A549 (cell line): ENCODE measurements around the gene CUL2.
"Not testable (repeated sequence)": the region's sequence is repeated elsewhere in the genome, so short reads cannot be mapped to it uniquely, and the experiment has no call there.

Experiments used
- CHD2 ChIP-seq: fragments of 150-350 bp; IDR thresholded peaks from 2 replicates; pipeline ENCODE4 v1.6.1; 2014; ENCODE audit warnings: low read length; ENCODE audit not compliant: partially characterized antibody
- EP300 ChIP-seq, 2 experiments: fragments of >200 bp; sonication (Bioruptor Twin); formaldehyde crosslinking; IDR thresholded peaks; 2 replicates in 1 of 2; 3 replicates in 1 of 2; pipeline ENCODE4 v1.6.1; 2016 to 2017
- HOXA7 ChIP-seq: fragments of 250-450 bp; sonication (Bioruptor Pico); IDR thresholded peaks from 2 replicates; pipeline ENCODE4 v1.5.0; 2020; ENCODE audit warnings: mild to moderate bottlenecking, moderate library complexity
- JUNB ChIP-seq: fragments of >200 bp; sonication (Bioruptor Twin); formaldehyde crosslinking; IDR thresholded peaks from 2 replicates; pipeline ENCODE4 v1.6.1; 2016
- KDM5A ChIP-seq: fragments of 200-600 bp; sonication (generic); IDR thresholded peaks from 2 replicates; pipeline ENCODE4 v1.6.1; 2016; ENCODE audit warnings: antibody characterized with exemption, mild to moderate bottlenecking
- MAZ ChIP-seq: fragments of 150-350 bp; IDR thresholded peaks from 2 replicates; pipeline ENCODE4 v1.6.1; 2014; ENCODE audit warnings: antibody characterized with exemption, low read depth, low read length, borderline replicate concordance
- MYC ChIP-seq: IDR thresholded peaks from 2 replicates; pipeline ENCODE4 v1.6.1; 2012; ENCODE audit warnings: mild to moderate bottlenecking, inconsistent platforms, low read length, improper control_type of control experiment, borderline replicate concordance
- POLR2A ChIP-seq: IDR thresholded peaks from 2 replicates; pipeline ENCODE4 v1.6.1; 2012; ENCODE audit warnings: mild to moderate bottlenecking, low read length
- RNF2 ChIP-seq: fragments of 200-600 bp; sonication (generic); IDR thresholded peaks from 2 replicates; pipeline ENCODE4 v1.6.1; 2016; ENCODE audit warnings: low read depth, mild to moderate bottlenecking, antibody characterized with exemption, moderate library complexity, borderline replicate concordance
- TF ChIP-seq, protein P1 (sequence below): fragments of >200 bp; sonication (Bioruptor Twin); formaldehyde crosslinking; IDR thresholded peaks from 3 replicates; pipeline ENCODE4 v1.5.1; 2016

DNA sequence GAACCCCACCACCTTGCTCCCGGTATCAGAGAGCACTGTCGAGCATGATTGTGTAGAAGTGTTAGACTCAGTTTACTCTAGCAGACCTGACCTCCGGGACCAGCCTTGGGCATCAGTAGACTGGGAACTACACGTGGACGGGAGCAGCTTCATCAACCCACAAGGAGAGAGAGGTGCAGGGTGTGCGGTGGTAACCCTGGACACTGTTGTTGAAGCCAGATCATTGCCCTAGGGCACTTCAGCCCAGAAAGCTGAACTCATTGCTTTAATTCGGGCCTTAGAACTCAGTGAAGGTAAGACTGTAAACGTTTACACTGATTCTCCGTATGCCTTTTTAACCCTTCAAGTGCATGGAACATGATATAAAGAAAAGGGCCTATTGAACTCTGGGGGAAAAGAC lies 117.0 kb downstream of the CUL2 start:
- TF ChIP-seq HOXA7 (CRISPR knock-in tag); CHD2; POLR2A; JUNB; MAZ; EP300 (IDR thresholded peaks at IDR 0.05); KDM5A; MYC; RNF2: not testable (repeated sequence)
- TF ChIP-seq, protein P1, sequence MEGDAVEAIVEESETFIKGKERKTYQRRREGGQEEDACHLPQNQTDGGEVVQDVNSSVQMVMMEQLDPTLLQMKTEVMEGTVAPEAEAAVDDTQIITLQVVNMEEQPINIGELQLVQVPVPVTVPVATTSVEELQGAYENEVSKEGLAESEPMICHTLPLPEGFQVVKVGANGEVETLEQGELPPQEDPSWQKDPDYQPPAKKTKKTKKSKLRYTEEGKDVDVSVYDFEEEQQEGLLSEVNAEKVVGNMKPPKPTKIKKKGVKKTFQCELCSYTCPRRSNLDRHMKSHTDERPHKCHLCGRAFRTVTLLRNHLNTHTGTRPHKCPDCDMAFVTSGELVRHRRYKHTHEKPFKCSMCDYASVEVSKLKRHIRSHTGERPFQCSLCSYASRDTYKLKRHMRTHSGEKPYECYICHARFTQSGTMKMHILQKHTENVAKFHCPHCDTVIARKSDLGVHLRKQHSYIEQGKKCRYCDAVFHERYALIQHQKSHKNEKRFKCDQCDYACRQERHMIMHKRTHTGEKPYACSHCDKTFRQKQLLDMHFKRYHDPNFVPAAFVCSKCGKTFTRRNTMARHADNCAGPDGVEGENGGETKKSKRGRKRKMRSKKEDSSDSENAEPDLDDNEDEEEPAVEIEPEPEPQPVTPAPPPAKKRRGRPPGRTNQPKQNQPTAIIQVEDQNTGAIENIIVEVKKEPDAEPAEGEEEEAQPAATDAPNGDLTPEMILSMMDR, result not testable (repeated sequence)
